H1 (cell line): ENCODE results near the gene FGFRL1. TPM values are rescaled to one million over a fixed set of nuclear protein-coding genes. Genes with fewer than 3 reads are reported as not detected.

Experiments used
- ATF2 ChIP-seq: IDR thresholded peaks from 2 replicates; pipeline ENCODE4 v1.6.1; 2012; ENCODE audit warnings: low read length, inconsistent platforms
- CHD7 ChIP-seq: fragments of 300-600 bp; sonication (generic); IDR thresholded peaks from 2 replicates; pipeline ENCODE4 v1.7.1; 2012; ENCODE audit warnings: low read length, moderate library complexity, mild to moderate bottlenecking, inconsistent platforms; ENCODE audit not compliant: insufficient replicate concordance
- CREB1 ChIP-seq: IDR thresholded peaks from 2 replicates; pipeline ENCODE4 v1.6.1; 2012; ENCODE audit warnings: inconsistent platforms
- GTF2F1 ChIP-seq: IDR thresholded peaks from 2 replicates; pipeline ENCODE4 v1.6.1; 2012; ENCODE audit warnings: low read depth, low read length, improper control_type of control experiment, borderline replicate concordance
- RXRA ChIP-seq: IDR thresholded peaks from 2 replicates; pipeline ENCODE4 v1.6.1; 2011; ENCODE audit warnings: low read depth, mild to moderate bottlenecking, low read length, moderate library complexity; ENCODE audit not compliant: insufficient read depth
- SAP30 ChIP-seq: fragments of 300-600 bp; sonication (generic); IDR thresholded peaks from 2 replicates; pipeline ENCODE4 v1.7.1; 2012; ENCODE audit warnings: low read length, moderate library complexity, mild to moderate bottlenecking, inconsistent platforms; ENCODE audit not compliant: insufficient read depth, insufficient replicate concordance
- SIN3A ChIP-seq, 2 experiments: IDR thresholded peaks in 1 of 2; conservative IDR thresholded peaks in 1 of 2; 2 replicates each; pipeline ENCODE4 v1.6.1; 2011 to 2012; ENCODE audit warnings: low read length in 2 of 2, improper control_type of control experiment in 1 of 2, low read depth in 1 of 2, mild to moderate bottlenecking in 1 of 2
- SP2 ChIP-seq: IDR thresholded peaks from 2 replicates; pipeline ENCODE4 v1.6.1; 2012; ENCODE audit warnings: mild to moderate bottlenecking, low read length, inconsistent platforms
- polyA plus RNA-seq, 7 experiments: library from polyadenylated mRNA; depleted of rRNA in 3 of 7; stranded (reverse) in 5 of 7; unstranded in 2 of 7; fragments of >200 nt in 5 of 7; fragments of 200-250 nt in 2 of 7; gene quantifications; 1 replicate in 5 of 7; 2 replicates in 1 of 7; 4 replicates in 1 of 7; pipeline versions ENCODE4 v1.2.1 to v1.2.3, GENCODE V29; 2011 to 2013; ENCODE audit warnings: missing spikeins in 2 of 7, mixed read lengths in 2 of 7
- total RNA-seq: library from RNA; stranded (reverse); fragmentation: NEBNext Ultra II Directional; extraction: Animal tissue kit (Norgen Biotek cat#: 25700); gene quantifications from 2 replicates; pipeline ENCODE4 v1.2.1, GENCODE V29; 2021

FGFRL1 gene
- total and polyA plus RNA-seq, 2 of the 8 experiments (the other 6 are each of a cell fraction or from before 2014, with no cell fraction given) = 18.9 to 34.6 TPM

GRCh38 chr4:1043651-1044468 lies 32.4 kb downstream of the FGFRL1 start (continued):
- TF ChIP-seq CHD7 = no peak
- TF ChIP-seq SAP30 = no peak
- TF ChIP-seq CREB1 = peak; percentile 36; the same call in 1 of the 2 replicates
- TF ChIP-seq SP2 = no peak
- TF ChIP-seq RXRA = no peak
- TF ChIP-seq ATF2 = no peak
- TF ChIP-seq SIN3A (conservative IDR thresholded peaks at IDR 0.05 in 1 of 2, IDR thresholded peaks at IDR 0.05 in 1 of 2; ENCODE audit: low read depth in 1 of 2, low read length in 2 of 2) = no peak
- no peak for TF ChIP-seq GTF2F1
